Measurements from ENCODE around the gene IGFBPL1. TPM values are rescaled to one million over a fixed set of nuclear protein-coding genes. Genes with fewer than 3 reads are reported as not detected.
"Not testable (repeated sequence)": the region's sequence is repeated elsewhere in the genome, so short reads cannot be mapped to it uniquely, and the experiment has no call there.

Gene IGFBPL1
- total RNA-seq, 1 donor from 2014 or later: 67.1 TPM

- DNase-seq: no peak
Measured at GRCh38 chr9:38431116-38431515, 6.9 kb upstream of the IGFBPL1 start.

DNA sequence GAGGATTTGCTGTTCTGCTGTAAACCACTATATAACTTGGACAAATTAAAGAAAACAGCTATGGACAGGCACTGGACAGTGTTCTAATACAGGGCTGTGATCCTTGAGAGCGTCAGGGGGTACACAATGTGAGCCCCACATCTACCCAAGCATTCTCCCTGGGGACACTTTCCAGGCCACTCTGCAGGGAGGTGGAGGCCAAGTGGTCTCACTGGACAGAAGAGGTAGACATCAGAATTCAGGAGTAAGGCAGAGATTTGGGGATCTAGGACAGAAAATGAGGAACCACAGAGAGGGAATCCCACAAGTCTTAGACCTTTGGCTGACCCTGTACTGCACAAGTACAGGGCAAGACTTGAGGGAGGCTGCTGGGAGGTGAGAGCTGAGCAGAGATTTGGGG, 3.8 kb upstream of the IGFBPL1 start:
- no peak for DNase-seq

DNA sequence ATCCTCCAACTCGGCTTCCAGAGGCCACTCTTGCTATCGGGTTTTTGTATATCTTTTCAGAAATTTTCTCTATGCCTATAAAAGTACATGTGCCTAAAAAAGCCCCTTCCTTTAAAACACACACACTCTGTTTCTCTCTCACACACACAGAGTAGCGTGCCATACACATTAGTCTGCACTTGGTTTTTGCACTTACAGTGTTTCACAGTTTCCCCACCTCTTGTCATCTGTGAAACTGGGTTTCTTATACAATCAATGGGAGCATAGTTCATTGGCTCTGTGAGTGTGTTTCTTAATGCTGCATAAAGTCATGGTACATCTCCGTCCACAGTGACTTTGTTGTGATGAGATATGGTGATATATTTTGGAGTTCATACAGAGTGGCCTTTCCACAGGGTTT, 664 bp upstream of the IGFBPL1 start:
- no peak for DNase-seq

DNA sequence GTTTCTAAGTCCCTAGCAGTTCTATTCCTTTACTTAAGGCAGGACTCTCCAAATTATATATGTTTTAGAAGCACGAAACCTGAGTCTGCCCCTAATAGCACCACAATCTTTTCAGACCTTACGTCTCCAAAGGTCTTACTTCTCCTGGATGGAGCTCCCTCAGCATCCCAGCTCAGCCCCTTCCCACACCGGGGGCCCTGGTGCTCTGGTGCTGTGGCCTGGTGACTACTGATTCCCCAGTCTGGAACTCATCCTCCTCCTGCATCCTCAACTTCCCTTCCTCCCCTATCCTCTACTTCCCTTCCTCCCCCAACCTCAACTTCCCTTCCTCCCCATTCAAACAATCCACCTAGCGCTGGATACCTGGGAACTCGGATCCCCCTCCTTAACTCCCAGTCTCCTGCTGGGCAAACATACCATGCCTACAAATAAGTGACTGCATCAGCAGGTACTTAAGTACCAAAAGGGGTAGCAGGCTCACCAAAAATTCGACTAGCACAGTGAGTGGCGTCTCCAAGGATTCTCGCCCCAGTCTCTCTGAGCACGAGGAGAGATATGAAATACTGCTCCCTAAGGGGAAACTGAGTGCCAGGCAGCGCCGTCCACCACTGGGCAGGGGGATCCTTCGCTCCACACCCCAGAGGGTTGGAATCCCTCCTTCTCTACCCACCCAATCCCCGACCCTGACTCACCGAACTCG, 831 bp downstream of the IGFBPL1 start:
- no peak for DNase-seq

DNA sequence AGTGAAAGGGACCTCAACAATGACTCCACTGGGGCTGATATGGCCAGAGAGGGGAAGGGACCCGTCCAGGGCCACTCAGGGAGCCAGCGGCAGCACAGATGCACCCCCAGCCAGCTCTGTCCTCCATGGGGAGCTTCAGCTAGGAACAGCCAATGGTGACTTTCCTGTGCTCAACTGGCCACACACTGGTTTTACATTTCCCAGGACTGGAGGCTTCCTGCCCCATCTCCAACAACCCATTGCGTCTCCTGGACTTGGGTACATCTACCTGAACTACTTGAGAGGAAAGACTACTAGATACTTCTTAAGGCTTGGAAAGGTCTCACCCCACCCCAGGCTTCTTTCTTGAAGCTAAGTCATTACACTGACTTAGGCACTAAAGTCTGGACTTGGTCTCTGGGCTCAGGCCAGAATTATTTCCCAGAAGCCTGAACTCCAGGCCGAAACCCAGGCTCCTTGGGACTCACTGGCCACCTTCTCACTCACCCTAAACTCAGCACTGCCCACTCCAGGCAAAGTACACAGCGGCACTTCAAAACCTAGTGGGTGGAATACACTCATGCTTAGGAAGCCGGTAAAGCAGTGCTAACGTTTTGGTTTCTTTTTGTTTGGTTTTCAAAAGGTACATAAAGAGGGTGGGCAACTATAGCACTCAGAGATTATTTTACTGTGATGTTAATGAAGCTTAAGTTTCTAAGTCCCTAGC, 1.5 kb downstream of the IGFBPL1 start:
- no peak for DNase-seq

GRCh38 chr9:38421498-38422211, 2.6 kb downstream of the IGFBPL1 start:
- DNase-seq: no peak

DNA sequence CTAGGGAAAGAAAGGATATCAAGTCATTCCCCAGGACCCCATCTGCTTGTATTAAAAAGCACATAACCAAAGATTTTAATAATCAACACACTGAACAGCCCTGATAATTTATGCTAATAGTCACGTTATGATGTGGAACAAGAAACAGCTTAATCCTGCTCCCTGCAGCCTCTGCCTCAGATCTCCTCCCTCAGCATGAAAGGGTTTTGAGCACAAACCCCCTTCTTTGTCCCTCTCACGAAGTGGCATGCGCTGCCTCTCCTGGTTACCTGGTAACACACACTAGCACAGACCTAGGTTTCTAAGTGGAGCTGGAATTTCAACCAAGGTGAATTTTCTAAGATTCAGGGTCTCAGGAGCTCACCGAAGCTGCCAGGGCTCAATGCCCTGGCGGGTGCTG, 5.1 kb downstream of the IGFBPL1 start:
- no peak for DNase-seq

DNA sequence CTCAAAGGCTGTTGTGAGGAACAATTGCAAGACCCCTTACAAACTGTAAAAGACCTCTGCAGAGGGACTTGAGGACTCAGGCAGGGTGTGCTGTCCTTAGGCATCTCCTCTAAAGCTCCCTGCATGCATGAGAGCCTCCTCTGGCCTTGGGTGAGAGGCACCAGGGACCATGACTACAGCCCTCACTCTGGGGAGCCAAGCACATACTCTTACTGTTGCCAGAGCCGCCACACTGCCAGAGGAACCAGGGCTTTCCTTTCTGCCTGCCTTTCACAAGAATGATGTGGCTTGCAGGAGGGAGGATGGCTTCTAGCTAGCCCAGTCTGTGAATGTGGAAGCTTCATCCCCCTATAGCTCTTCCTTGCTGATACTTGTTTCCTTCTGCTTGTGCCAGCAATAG, 5.9 kb downstream of the IGFBPL1 start:
- DNase-seq: no peak

DNA sequence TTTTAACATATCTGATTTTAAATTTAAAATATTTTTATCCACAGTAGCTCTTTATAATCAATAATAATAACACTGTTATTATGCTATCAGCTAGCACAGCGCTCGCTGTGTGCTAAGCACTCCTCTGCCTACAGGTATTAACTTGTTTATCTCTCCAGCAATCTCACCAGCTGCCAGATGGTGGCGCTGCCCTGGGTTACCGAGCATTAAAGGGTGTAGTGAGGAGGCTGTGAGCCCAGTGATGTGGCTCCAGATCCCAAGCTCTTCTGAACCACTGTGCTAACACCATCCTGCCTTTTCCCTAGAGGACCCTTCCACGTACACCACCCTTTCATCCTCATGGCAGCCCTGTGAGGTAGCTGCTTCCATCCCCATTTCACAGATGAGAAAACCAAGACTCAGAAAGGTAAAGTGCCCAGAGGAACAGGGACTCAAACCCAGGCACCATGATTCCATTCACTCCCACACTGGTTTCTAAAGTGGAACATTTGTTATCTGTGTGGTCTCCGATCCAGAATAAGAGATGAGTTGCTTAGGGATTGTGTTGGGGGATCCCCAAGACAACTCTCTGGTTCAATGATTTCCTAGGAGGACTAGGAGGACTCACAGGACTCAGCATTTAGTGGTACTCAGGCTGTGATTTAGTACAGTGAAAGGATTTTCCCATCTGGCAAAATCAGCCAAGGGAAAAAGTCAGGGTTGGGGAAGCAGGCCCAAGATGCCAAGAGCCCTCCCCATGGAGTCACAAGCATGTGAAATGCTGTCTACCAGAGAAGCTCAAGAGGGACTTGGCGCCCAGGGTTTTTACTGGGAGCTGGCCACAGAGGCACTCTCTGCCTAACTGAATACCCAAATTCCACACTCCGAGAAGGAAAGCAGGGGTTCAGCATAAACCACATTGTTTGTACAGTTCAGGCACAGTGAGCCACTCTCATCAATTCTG, 7.0 kb downstream of the IGFBPL1 start:
- no peak for DNase-seq

DNA sequence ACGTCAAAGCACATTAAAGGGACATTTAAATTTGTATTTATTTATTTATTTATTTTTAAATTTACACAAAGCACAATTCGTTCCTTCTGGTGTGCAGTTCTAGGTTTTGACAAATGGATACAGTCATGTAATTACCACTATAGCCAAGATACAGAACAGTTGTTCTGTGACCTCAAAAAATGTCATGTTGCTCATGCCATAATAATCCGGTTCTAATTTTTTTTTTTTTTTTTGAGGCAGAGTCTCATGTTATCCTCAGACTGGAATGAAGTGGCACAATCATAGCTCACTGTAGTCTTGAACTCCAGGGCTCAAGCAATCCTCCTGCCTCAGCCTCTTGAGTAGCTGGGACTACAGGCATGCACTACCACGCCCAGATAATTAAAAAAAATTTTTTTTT, 7.8 kb downstream of the IGFBPL1 start:
- no peak for DNase-seq

GRCh38 chr9:38415856-38416255, 8.4 kb downstream of the IGFBPL1 start:
- no peak for DNase-seq

DNA sequence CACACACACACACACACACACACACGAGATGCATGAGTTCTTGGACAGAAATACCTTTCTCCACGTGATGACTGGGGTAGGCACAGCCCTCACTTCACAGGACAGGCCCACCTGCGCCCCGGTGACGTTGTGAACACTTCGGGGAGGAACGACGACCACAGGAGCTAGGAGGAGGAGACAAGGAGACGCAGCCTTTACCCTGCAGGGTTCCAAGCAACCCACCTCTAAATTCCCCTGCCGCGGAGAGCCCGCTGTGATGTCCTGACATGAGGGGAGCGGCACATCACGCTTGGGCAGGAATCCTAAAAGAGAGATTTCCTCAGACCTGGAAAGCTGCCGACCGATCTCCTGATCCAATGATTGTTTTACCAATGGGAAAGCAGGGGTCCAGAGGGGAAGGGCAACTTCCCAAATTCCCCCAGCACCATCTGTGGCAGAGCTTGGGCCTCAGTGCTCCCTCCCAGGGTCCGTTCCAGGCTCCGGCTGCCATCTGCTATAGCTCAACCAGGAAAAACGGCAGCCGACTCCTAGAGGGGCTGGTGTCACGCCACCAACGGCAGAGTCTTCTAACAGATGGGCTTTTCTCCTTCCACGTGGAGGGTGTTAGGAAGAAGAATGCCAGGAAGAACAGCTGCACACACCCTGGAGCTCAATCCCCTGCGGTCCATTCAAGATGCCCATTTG, 10.1 kb downstream of the IGFBPL1 start:
- no peak for DNase-seq

DNA sequence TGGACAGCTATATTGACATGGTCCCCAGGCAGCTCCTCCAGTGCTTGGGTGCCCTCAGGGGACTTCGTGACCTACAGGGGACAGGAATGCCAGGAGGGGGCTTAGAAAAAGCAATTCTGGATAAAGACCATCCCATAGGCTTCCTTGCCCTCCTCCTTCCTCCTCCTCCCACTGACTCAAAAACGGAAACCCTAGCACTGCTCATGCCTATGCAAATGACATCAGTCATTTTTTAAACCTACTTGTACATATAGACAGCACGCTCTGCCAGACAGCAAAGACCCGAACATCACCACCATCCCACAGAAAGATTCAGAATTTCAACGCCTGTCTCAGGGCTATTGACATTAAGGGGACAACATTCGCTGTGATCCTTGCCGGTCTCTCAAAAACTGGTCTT, 11.0 kb downstream of the IGFBPL1 start:
- no peak for DNase-seq

DNA sequence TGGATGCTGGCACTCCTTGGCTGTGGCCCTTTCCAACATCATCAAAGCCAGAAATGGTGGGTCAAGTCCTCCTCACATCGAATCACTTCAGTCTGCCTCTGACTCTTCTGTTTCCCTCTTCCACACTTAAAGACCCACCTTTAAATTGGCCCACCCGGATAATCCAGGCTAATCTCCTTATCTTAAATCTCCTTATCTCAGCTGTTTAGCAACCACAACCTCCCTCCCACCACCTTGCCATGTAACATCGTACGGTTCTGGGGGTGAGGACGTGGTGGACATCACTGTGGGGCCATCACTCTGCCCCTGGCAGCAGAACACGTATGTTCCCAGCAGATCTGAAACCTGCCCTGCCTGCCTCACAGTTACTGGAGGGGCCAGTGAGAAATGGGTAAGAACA, 11.5 kb downstream of the IGFBPL1 start:
- no peak for DNase-seq

DNA sequence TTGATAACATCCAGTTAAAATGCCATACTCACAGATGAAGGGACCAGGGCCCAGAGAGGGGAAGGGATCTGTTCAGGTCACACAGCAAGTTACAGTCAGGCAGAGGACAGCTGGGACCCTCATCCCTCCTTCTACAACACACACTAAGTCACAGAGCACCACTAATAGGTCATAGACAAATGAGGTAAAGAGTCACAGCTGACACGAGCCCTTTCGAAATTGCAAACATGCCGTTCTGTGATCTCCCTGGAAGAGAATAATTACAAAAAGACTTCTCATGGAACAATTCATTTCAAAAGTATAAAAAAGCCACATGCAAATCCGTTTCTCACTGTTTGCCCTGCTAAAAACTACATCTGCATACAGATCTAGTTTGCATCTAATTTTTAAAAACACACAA, 15.5 kb downstream of the IGFBPL1 start:
- no peak for DNase-seq

DNA sequence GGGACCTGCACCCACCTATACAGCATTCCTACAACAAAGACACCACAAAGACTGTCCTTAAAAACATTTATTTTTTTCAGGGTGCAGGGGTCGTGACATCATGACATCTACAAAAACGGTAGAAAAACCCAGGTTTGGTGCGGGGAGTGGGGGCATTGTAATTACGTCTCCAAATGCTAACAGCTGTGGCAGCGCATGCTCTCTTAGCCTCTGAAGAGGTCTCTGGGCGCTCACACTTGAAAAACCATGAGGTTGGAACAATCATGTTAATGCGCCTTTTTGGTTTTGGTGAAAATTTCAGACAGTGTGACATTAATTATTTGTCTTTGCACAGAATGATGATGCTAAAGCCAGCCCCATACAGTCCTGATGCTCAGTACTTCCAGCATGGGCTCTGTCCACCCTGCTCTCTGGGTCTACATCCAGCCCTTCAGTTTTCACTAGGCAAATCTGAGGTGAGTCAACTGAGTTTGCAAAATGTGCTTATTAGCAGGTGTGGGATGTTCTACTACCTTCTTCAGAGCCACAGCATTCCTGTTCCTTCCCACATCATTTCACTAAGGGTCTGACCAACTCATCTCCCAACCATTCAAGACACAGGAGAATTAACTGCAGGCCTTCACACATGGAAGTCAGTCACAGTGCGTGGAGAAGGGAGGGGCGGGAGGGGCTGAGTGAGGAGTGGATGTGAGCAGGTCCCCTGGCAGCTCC, 17.6 kb downstream of the IGFBPL1 start:
- no peak for DNase-seq

DNA sequence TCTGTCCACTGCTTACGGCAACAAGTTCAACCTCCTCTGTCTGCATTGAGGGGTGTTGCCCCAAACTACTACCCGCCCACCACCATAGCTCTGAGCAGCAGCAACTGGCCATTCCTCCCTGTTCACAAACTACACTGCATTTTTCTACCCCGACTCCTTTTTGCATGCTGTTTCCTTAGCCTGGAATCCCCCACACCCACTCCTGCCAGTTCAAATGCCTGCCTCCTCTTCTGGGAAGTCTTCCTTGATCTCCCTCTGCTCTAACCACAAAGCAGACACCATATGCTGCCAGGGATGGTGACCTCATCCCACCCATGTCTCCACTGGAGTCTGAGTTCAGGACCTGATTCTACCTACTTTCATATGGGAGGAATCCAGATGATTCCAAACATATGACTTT, 18.5 kb downstream of the IGFBPL1 start:
- no peak for DNase-seq

DNA sequence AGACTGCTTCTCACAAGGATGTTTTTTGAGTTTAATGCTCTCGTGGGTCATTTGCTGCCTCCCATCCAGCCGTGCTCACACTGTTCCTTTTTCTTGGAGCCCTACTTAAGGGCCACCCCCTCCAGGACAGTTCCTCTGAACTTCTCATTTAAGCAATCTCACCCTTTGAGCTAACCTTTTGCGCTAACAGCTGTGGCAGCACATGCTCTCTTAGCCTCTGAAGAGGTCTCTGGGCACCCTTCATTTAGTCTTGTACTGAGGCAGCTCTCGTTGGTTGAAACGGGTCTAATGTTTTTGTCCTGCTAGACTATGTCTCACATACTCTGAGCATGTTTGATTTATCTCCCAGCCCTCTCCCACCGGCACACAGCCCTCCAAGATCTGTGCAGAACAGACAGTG, 19.9 kb downstream of the IGFBPL1 start:
- DNase-seq: no peak

DNA sequence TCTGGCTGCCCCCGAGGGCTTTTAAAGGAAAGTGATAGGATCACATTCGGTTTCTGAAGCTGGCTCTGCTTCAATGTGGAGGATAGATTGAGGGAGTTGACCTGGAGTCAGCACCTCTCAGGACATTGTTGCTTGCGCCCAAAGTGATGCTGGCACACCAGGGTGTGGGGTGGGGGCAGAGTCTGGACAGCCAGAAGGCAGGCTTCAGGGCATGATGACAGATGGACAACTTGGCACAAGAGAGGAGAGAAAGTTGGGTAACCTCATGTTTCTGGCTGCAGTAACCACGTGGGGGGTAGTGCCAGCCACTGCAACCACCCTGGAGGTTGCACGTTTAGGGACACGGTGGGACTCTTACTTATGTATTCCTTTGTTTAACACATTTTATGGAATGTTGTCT, 22.3 kb downstream of the IGFBPL1 start:
- DNase-seq: no peak

DNA sequence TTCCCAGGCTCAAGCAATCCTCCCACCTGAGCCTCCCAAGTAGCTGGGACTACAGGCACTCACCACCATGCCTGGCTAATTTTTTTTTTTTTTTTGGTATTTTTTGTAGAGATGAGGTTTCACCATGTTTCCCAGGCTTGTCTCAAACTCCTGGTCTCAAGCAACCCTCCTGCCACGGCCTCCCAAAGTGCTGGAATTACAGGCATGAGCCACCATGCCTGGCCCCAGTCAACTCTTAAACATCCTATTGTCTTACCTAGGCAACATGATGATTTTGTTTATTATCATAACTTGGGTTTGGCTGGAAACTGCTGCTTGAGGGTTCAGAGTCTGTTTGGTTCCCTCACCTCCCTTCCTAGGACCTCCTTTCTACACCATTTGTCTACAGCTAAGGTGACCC, 25.1 kb downstream of the IGFBPL1 start:
- DNase-seq: not testable (repeated sequence)

- no peak for DNase-seq
Measured at GRCh38 chr9:38396371-38396671, 27.9 kb downstream of the IGFBPL1 start.
